Measurements from ENCODE around the gene USP17L5. TPM values are rescaled to one million over a fixed set of nuclear protein-coding genes. Genes with fewer than 3 reads are reported as not detected.
"Not testable (repeated sequence)": the region's sequence is repeated elsewhere in the genome, so short reads cannot be mapped to it uniquely, and the experiment has no call there.

Gene USP17L5
- total and polyA plus RNA-seq, 2 experiments from 2014 or later, result not detected

GRCh38 chr4:9353338-9353737, 14.1 kb downstream of the USP17L5 start, which contains the start of gene USP17L29:
USP17L29 (plus strand) TSS chr4:9353638; CDS start chr4:9353638, 0 bp downstream.
- not testable (repeated sequence) for H3K27ac ChIP-seq; DNase-seq (ENCODE audit: low spot score); H4K20me1 ChIP-seq (ENCODE audit: insufficient read depth, poor library complexity, severe bottlenecking); H3K27me3 ChIP-seq; H3K9me2 ChIP-seq (replicated peaks; ENCODE audit: insufficient read depth); H3K4me1 ChIP-seq (ENCODE audit: insufficient read depth); H2AFZ ChIP-seq; H3K79me2 ChIP-seq; H3K9me3 ChIP-seq (ENCODE audit: low read depth); H3K36me3 ChIP-seq (replicated peaks; ENCODE audit: insufficient read depth, low read depth); H3K4me3 ChIP-seq; H3K4me2 ChIP-seq
- WGBS (ENCODE audit: low lambda C conversion rate, missing lambda C conversion rate), result no CpG with 5 or more reads among the region's 15 CpGs

GRCh38 chr4:9362829-9363228, 23.6 kb downstream of the USP17L5 start, which contains the start of gene USP17L30:
USP17L30 (plus strand) TSS chr4:9363129; CDS start chr4:9363129, 0 bp downstream.
- DNase-seq (ENCODE audit: low spot score); H3K36me3 ChIP-seq (replicated peaks; ENCODE audit: insufficient read depth, low read depth): not testable (repeated sequence)

GRCh38 chr4:9379881-9380280, 40.7 kb downstream of the USP17L5 start:
- H3K27me3 ChIP-seq; H2AFZ ChIP-seq; DNase-seq (ENCODE audit: low spot score); H3K27ac ChIP-seq; H3K36me3 ChIP-seq (replicated peaks; ENCODE audit: insufficient read depth, low read depth); H3K9me3 ChIP-seq (ENCODE audit: low read depth); H3K79me2 ChIP-seq; H3K4me3 ChIP-seq; H3K4me2 ChIP-seq; H4K20me1 ChIP-seq (ENCODE audit: insufficient read depth, poor library complexity, severe bottlenecking); H3K4me1 ChIP-seq (ENCODE audit: insufficient read depth); H3K9me2 ChIP-seq (replicated peaks; ENCODE audit: insufficient read depth): not testable (repeated sequence)
- WGBS (ENCODE audit: low lambda C conversion rate, missing lambda C conversion rate), result 50% methylated on average over 1 of the region's 1 CpG

More at GRCh38 chr4:9362829-9363228, 23.6 kb downstream of the USP17L5 start, which contains the start of gene USP17L30:
- H3K9me2 ChIP-seq (replicated peaks; ENCODE audit: insufficient read depth); H3K27me3 ChIP-seq; H3K79me2 ChIP-seq; H3K4me2 ChIP-seq; H4K20me1 ChIP-seq (ENCODE audit: insufficient read depth, poor library complexity, severe bottlenecking); H3K27ac ChIP-seq; H3K4me3 ChIP-seq; H2AFZ ChIP-seq; H3K9me3 ChIP-seq (ENCODE audit: low read depth); H3K4me1 ChIP-seq (ENCODE audit: insufficient read depth): not testable (repeated sequence)
- WGBS (ENCODE audit: low lambda C conversion rate, missing lambda C conversion rate), result no CpG with 5 or more reads among the region's 15 CpGs

- Histone ChIP-seq H2AFZ (peak overlapping the region; percentile 62), H3K4me2 (peak overlapping the region; percentile 68)
- H3K27me3 ChIP-seq; H4K20me1 ChIP-seq (ENCODE audit: insufficient read depth, poor library complexity, severe bottlenecking); H3K4me1 ChIP-seq (ENCODE audit: insufficient read depth); H3K4me3 ChIP-seq; H3K36me3 ChIP-seq (replicated peaks; ENCODE audit: insufficient read depth, low read depth); H3K9me2 ChIP-seq (replicated peaks; ENCODE audit: insufficient read depth); H3K27ac ChIP-seq; DNase-seq (ENCODE audit: low spot score); H3K79me2 ChIP-seq; H3K9me3 ChIP-seq (ENCODE audit: low read depth): not testable (repeated sequence)
- WGBS (ENCODE audit: low lambda C conversion rate, missing lambda C conversion rate), result 45% methylated on average over 30 of the region's 36 CpGs
- TF ChIP-seq CTCF (IDR thresholded peaks at IDR 0.05; ENCODE audit: poor library complexity), result peak; percentile 53
These were observed 41.9 kb downstream of the USP17L5 start for GRCh38 chr4:9381012-9381534.

GRCh38 chr4:9384126-9384525, 44.9 kb downstream of the USP17L5 start:
- Histone ChIP-seq H3K4me1 (ENCODE audit: insufficient read depth) (no peaks in the 10 kb centered on the region), H3K79me2 (no peaks in the 10 kb centered on the region), H3K27me3 (no peaks in the 10 kb centered on the region), H2AFZ (no peak overlapping the region), H3K4me2 (no peak overlapping the region), H3K36me3 (replicated peaks; ENCODE audit: insufficient read depth, low read depth) (no peaks in the 10 kb centered on the region), H3K4me3 (no peak overlapping the region), H3K9me2 (replicated peaks; ENCODE audit: insufficient read depth) (no peaks in the 10 kb centered on the region), H3K27ac (no peak overlapping the region), H4K20me1 (ENCODE audit: insufficient read depth, poor library complexity, severe bottlenecking) (no peaks in the 10 kb centered on the region), H3K9me3 (ENCODE audit: low read depth) (no peaks in the 10 kb centered on the region)
- TF ChIP-seq CTCF (IDR thresholded peaks at IDR 0.05; ENCODE audit: poor library complexity) (no peak), EZH2 (IDR thresholded peaks at IDR 0.05; ENCODE audit: borderline replicate concordance) (no peak), EZH2phosphoT487 (IDR thresholded peaks at IDR 0.05; ENCODE audit: low read depth, severe bottlenecking, unreplicated experiment) (no peak)
- WGBS (ENCODE audit: low lambda C conversion rate, missing lambda C conversion rate), result 71% methylated on average over 1 of the region's 1 CpG
- no peak for DNase-seq (ENCODE audit: low spot score)

- not testable (repeated sequence) for DNase-seq (ENCODE audit: low spot score); H3K9me3 ChIP-seq (ENCODE audit: low read depth); H3K36me3 ChIP-seq (replicated peaks; ENCODE audit: insufficient read depth, low read depth); H2AFZ ChIP-seq; H4K20me1 ChIP-seq (ENCODE audit: insufficient read depth, poor library complexity, severe bottlenecking); H3K4me1 ChIP-seq (ENCODE audit: insufficient read depth); H3K27me3 ChIP-seq; H3K4me3 ChIP-seq; H3K27ac ChIP-seq; H3K9me2 ChIP-seq (replicated peaks; ENCODE audit: insufficient read depth); H3K4me2 ChIP-seq; H3K79me2 ChIP-seq
- WGBS (ENCODE audit: low lambda C conversion rate, missing lambda C conversion rate), result 64% methylated on average over 2 of the region's 2 CpGs
These were observed 49.8 kb downstream of the USP17L5 start for GRCh38 chr4:9389001-9389400.

Data from hepatocyte (in vitro differentiated cells).